DND-41 (cell line): ENCODE data around the gene TCF4.

Experiments
- ATAC-seq: fragments of 200-7000 bp; cut with Tn5 transposase; 3 replicates; pipeline ENCODE4 v1.9.1; 2021; ENCODE audit warnings: low read depth; ENCODE audit not compliant: insufficient read depth
- DNase-seq: peaks from one replicate; pipeline ENCODE4 v3.0.0-alpha.2; 2020
- H2AFZ ChIP-seq: 2 replicates; pipeline ENCODE4 v1.6.0; 2012; ENCODE audit warnings: low read depth, low read length
- H3K27ac ChIP-seq: 2 replicates; pipeline ENCODE4 v1.5.1; 2012; ENCODE audit warnings: low read length, inconsistent platforms
- H3K27me3 ChIP-seq: fragments of 200-600 bp; sonication (generic); 2 replicates; pipeline ENCODE4 v1.6.0; 2012; ENCODE audit warnings: low read length, mild to moderate bottlenecking, inconsistent platforms; ENCODE audit not compliant: insufficient read depth, poor library complexity
- H3K36me3 ChIP-seq: 2 replicates; pipeline ENCODE4 v1.5.1; 2012; ENCODE audit warnings: low read length, inconsistent platforms; ENCODE audit not compliant: insufficient read depth
- H3K4me1 ChIP-seq: 2 replicates; pipeline ENCODE4 v1.5.1; 2012; ENCODE audit warnings: mild to moderate bottlenecking, low read length; ENCODE audit not compliant: insufficient read depth
- H3K4me2 ChIP-seq: 2 replicates; pipeline ENCODE4 v1.6.0; 2012; ENCODE audit warnings: mild to moderate bottlenecking, moderate library complexity, low read length, inconsistent platforms; ENCODE audit not compliant: insufficient read depth
- H3K4me3 ChIP-seq, 2 experiments: fragments of 200-600 bp in 1 of 2; shearing (Covaris generic) in 1 of 2; 2 replicates each; pipeline ENCODE4 v1.5.1; 2012 to 2016; ENCODE audit warnings: inconsistent platforms in 2 of 2, low read length in 2 of 2, mild to moderate bottlenecking in 2 of 2, low read depth in 1 of 2, moderate library complexity in 1 of 2
- H3K79me2 ChIP-seq: 2 replicates; pipeline ENCODE4 v1.6.0; 2012; ENCODE audit warnings: low read length, inconsistent platforms; ENCODE audit not compliant: insufficient read depth
- H3K9ac ChIP-seq: 2 replicates; pipeline ENCODE4 v1.6.0; 2012; ENCODE audit warnings: low read depth, mild to moderate bottlenecking, inconsistent platforms, low read length, moderate library complexity
- H3K9me3 ChIP-seq: 2 replicates; pipeline ENCODE4 v1.5.1; 2012; ENCODE audit warnings: low read length, moderate library complexity, mild to moderate bottlenecking, inconsistent platforms; ENCODE audit not compliant: insufficient read depth, severe bottlenecking
- H4K20me1 ChIP-seq: 2 replicates; pipeline ENCODE4 v1.6.0; 2012; ENCODE audit warnings: low read length; ENCODE audit not compliant: insufficient read depth
- EZH2 ChIP-seq: IDR thresholded peaks from 3 replicates; pipeline ENCODE4 v1.6.1; 2012; ENCODE audit warnings: borderline replicate concordance, low read depth, mild to moderate bottlenecking, moderate library complexity, low read length, inconsistent platforms; ENCODE audit not compliant: severe bottlenecking
- TF ChIP-seq, protein P1 (sequence below): IDR thresholded peaks from 2 replicates; pipeline ENCODE4 v1.5.1; 2012; ENCODE audit warnings: borderline replicate concordance, low read length, moderate library complexity, mild to moderate bottlenecking; ENCODE audit not compliant: poor library complexity, severe bottlenecking; ENCODE audit errors: extremely low read depth

Gene TCF4

DNA sequence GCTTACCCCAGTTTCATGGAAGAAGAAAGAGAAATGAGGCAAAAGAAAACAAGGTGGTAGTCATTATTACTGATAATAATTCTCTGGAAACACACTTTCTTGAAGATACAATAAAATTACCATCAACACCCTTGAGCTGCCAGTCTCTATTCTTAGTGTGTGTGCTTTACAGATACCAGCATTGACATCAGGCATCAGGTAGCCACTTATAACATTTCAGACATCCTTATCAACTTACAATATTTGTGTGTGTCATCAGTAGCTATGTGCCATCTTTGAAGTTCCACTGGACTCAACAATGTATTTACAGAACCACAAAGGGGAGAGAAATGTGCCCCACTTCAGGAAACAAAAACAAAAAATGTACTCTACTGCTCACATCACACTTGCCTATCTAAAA is 62.1 kb downstream of the TCF4 start:
- Histone ChIP-seq H3K36me3 (no peaks in the 10 kb centered on the region), H2AFZ (no peak overlapping the region), H3K9me3 (no peaks in the 10 kb centered on the region), H3K4me2 (no peak overlapping the region), H3K79me2 (no peaks in the 10 kb centered on the region), H3K9ac (no peak overlapping the region), H3K27ac (no peak overlapping the region), H3K4me3 (no peak overlapping the region), H3K27me3 (no peaks in the 10 kb centered on the region), H3K4me1 (no peaks in the 10 kb centered on the region), H4K20me1 (no peaks in the 10 kb centered on the region)
- no peak for DNase-seq
- TF ChIP-seq, protein P1, sequence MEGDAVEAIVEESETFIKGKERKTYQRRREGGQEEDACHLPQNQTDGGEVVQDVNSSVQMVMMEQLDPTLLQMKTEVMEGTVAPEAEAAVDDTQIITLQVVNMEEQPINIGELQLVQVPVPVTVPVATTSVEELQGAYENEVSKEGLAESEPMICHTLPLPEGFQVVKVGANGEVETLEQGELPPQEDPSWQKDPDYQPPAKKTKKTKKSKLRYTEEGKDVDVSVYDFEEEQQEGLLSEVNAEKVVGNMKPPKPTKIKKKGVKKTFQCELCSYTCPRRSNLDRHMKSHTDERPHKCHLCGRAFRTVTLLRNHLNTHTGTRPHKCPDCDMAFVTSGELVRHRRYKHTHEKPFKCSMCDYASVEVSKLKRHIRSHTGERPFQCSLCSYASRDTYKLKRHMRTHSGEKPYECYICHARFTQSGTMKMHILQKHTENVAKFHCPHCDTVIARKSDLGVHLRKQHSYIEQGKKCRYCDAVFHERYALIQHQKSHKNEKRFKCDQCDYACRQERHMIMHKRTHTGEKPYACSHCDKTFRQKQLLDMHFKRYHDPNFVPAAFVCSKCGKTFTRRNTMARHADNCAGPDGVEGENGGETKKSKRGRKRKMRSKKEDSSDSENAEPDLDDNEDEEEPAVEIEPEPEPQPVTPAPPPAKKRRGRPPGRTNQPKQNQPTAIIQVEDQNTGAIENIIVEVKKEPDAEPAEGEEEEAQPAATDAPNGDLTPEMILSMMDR = no peak
- no peak for TF ChIP-seq EZH2
- no peak for ATAC-seq

DNA sequence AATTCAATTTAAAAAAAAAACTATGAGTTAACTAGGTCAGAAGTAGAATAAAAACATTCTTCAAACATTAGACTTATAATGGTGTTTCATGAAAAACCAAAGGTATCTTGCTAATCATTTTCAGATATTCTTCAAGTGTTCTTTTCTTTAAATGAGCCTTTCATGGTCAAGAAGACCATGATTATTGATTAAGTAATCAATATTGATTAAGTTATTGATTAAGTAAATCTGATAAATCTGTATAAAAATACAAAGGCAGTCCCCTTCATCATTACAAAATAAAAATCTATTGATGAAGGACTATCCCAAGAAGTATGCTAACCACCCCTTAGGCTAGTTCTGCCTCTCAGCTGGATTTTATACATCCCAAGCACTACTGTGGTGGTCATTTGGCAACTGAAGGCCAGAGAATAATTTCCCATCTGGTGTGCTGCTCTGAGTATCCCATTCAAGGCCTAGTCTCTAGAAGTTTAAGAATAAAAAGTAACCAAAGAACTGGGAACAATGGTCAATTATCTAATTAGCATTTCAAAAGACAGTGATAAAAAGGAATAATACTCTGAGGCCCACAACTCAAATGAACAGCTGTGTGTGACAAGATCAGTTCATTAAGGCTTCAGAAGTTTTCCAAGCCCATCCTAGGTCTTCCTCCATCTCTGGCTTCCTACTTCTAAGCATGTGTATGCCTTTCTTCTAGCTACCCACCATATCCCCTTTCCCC is 63.5 kb downstream of the TCF4 start:
- no peak overlapping the region for H3K4me3 ChIP-seq

DNA sequence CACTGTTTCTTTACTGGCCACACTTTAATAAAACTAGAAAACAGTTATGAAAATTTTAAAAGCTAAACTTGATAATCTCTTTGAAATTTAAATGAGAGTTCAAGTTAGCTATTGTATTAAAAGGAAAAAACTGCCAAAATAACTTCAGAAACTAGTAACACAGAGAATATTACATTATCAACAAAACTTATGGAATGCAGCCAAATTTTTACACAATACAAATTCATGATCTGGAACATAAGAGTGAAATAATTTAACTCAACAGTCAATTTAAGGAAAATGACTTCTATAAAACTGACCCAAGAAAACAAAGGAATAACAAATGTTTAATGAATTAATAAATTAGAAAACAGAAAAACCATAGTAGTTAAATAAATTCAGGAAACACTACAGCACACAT is 65.0 kb downstream of the TCF4 start:
- Histone ChIP-seq H3K4me1 (no peaks in the 10 kb centered on the region), H3K9ac (no peak overlapping the region), H3K79me2 (no peaks in the 10 kb centered on the region), H3K27me3 (no peaks in the 10 kb centered on the region), H4K20me1 (no peaks in the 10 kb centered on the region), H3K36me3 (no peaks in the 10 kb centered on the region), H2AFZ (no peak overlapping the region), H3K4me2 (no peak overlapping the region), H3K9me3 (no peaks in the 10 kb centered on the region), H3K27ac (no peak overlapping the region), H3K4me3 (no peak overlapping the region)
- no peak for ATAC-seq
- TF ChIP-seq EZH2 = no peak
- TF ChIP-seq, protein P1 = no peak
- no peak for DNase-seq

More for the DNA sequence above, 63.5 kb downstream of the TCF4 start:
- Histone ChIP-seq H2AFZ (no peak overlapping the region), H3K27ac (no peak overlapping the region), H3K4me1 (no peaks in the 10 kb centered on the region), H3K9ac (no peak overlapping the region), H3K9me3 (no peaks in the 10 kb centered on the region), H3K4me2 (no peak overlapping the region), H3K79me2 (no peaks in the 10 kb centered on the region), H3K36me3 (no peaks in the 10 kb centered on the region), H3K27me3 (no peaks in the 10 kb centered on the region), H4K20me1 (no peaks in the 10 kb centered on the region)
- ATAC-seq = no peak
- no peak for TF ChIP-seq EZH2
- TF ChIP-seq, protein P1 = no peak
- no peak for DNase-seq
